ENCODE results near the gene MMP19.
A peak's percentile ranks its signal among the peaks of the same experiment; 100 is the strongest.

Gene MMP19

GRCh38 chr12:55797068-55797467 lies 45.7 kb downstream of the MMP19 start:
- in situ Hi-C loops (cut with MboI; ENCODE audit: low pct_unique_long_range_greater_than_20kb, low sequenced_read_pairs, unreplicated experiment), result no loop called here
- no peak for DNase-seq (ENCODE audit: low spot score)
- TF ChIP-seq CTCF (IDR thresholded peaks at IDR 0.05; ENCODE audit: extremely low read depth, insufficient read depth, missing control alignments), result peak; percentile 35

DNA sequence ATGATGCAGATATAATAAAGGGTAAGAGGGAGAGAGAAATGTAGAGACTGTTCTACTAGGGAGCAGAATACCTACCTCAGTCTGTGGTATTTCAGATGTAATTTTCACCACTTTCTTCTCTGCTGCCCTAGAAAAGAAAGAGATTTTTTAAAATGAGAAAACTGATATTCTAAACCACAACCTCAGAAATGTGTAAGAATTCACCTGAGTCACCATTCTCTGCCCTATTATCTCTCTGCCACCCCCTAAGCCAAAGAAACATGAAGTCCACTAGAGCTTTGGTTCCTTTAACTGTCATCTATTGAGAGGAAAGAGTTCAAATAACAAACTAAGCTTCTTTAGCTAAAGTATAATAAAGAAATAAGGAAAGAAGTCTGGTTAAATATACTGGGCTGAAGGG lies 46.8 kb downstream of the MMP19 start:
- TF ChIP-seq CTCF (IDR thresholded peaks at IDR 0.05; ENCODE audit: extremely low read depth, insufficient read depth, missing control alignments), result no peak
- no peak for DNase-seq (ENCODE audit: low spot score)

DNA sequence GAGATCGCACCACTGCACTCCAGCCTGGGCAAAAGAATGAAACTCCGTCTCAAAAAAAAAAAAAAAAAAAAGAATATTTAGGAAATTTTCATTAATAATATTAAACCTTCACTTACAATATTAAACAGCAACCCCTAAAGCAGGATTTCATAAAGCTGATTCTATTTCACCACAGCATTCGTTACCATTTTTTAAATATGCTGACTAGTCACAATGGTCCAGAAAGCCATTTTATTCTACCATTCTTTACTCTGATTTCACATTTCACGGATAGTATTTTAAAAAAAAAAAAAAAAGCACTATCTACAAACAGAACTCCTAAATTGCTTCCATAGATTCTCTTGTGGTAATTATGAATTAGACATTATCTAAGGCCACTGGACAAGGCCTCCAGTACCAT lies 52.8 kb downstream of the MMP19 start:
- no peak for TF ChIP-seq CTCF (IDR thresholded peaks at IDR 0.05; ENCODE audit: extremely low read depth, insufficient read depth, missing control alignments)

More for the DNA sequence above, 46.8 kb downstream of the MMP19 start:
- in situ Hi-C loops (cut with MboI; ENCODE audit: low pct_unique_long_range_greater_than_20kb, low sequenced_read_pairs, unreplicated experiment), result no loop called here

GRCh38 chr12:55789171-55789570 lies 53.6 kb downstream of the MMP19 start:
- TF ChIP-seq CTCF (IDR thresholded peaks at IDR 0.05; ENCODE audit: extremely low read depth, insufficient read depth, missing control alignments), result no peak
- no peak for DNase-seq (ENCODE audit: low spot score)
- in situ Hi-C loops (cut with MboI; ENCODE audit: low pct_unique_long_range_greater_than_20kb, low sequenced_read_pairs, unreplicated experiment), result no loop called here

More for the DNA sequence above, 52.8 kb downstream of the MMP19 start:
- in situ Hi-C loops (cut with MboI; ENCODE audit: low pct_unique_long_range_greater_than_20kb, low sequenced_read_pairs, unreplicated experiment), result no loop called here
- no peak for DNase-seq (ENCODE audit: low spot score)

- TF ChIP-seq CTCF (IDR thresholded peaks at IDR 0.05; ENCODE audit: extremely low read depth, insufficient read depth, missing control alignments), result no peak
- DNase-seq (ENCODE audit: low spot score), result no peak
- in situ Hi-C loops (cut with MboI; ENCODE audit: low pct_unique_long_range_greater_than_20kb, low sequenced_read_pairs, unreplicated experiment), result no loop called here
These were observed 54.2 kb downstream of the MMP19 start for GRCh38 chr12:55788546-55788945.

Data from GM13977 (cell line).